ENCODE measurements around the gene HOXC5.

Gene HOXC5

GRCh38 chr12:54032627-54033100 is at the start of gene HOXC5:
Gene HOXC5, plus strand, starts transcription at chr12:54033050. Its CDS starts 73 bp downstream, at chr12:54033123.
- peak; percentile 81 for DNase-seq (ENCODE audit: low read depth)

- DNase-seq (ENCODE audit: low read depth): peak; percentile 47
Measured at GRCh38 chr12:53983568-53983949, 49.3 kb upstream of the HOXC5 start.

- DNase-seq (ENCODE audit: low read depth): peak; percentile 48
Measured at GRCh38 chr12:53983950-53984572, 48.8 kb upstream of the HOXC5 start.

GRCh38 chr12:53984901-53985691 is 47.8 kb upstream of the HOXC5 start, which contains the start of gene HOXC10:
Gene HOXC10, plus strand, starts transcription at chr12:53985146. Its CDS starts 114 bp downstream, at chr12:53985260.
- DNase-seq (ENCODE audit: low read depth): peak; percentile 97

GRCh38 chr12:53985692-53985993 is 47.2 kb upstream of the HOXC5 start:
- DNase-seq (ENCODE audit: low read depth): no peak

GRCh38 chr12:53985994-53986685 is 46.7 kb upstream of the HOXC5 start:
- peak; percentile 64 for DNase-seq (ENCODE audit: low read depth)

GRCh38 chr12:53986686-53987483 is 46.0 kb upstream of the HOXC5 start:
- no peak for DNase-seq (ENCODE audit: low read depth)

- DNase-seq (ENCODE audit: low read depth): no peak
Measured at GRCh38 chr12:53987787-53988230, 45.0 kb upstream of the HOXC5 start.

- no peak for DNase-seq (ENCODE audit: low read depth)
Measured at GRCh38 chr12:53988541-53989226, 44.2 kb upstream of the HOXC5 start.

GRCh38 chr12:53989227-53990113 is 43.4 kb upstream of the HOXC5 start:
- peak; percentile 67 for DNase-seq (ENCODE audit: low read depth)

- DNase-seq (ENCODE audit: low read depth): no peak
Measured at GRCh38 chr12:53990311-53991076, 42.4 kb upstream of the HOXC5 start.

- DNase-seq (ENCODE audit: low read depth): no peak
Measured at GRCh38 chr12:53991077-53991460, 41.8 kb upstream of the HOXC5 start.

- no peak for DNase-seq (ENCODE audit: low read depth)
Measured at GRCh38 chr12:53992377-53992889, 40.4 kb upstream of the HOXC5 start.

- no peak for DNase-seq (ENCODE audit: low read depth)
Measured at GRCh38 chr12:53993162-53994008, 39.5 kb upstream of the HOXC5 start.

- DNase-seq (ENCODE audit: low read depth): no peak
Measured at GRCh38 chr12:53994009-53994263, 38.9 kb upstream of the HOXC5 start.

GRCh38 chr12:53994264-53995001 is 38.4 kb upstream of the HOXC5 start:
- DNase-seq (ENCODE audit: low read depth): no peak

GRCh38 chr12:53995002-53995377 is 37.9 kb upstream of the HOXC5 start:
- no peak for DNase-seq (ENCODE audit: low read depth)

All from ELR (cell line).